Smooth muscle cell (in vitro differentiated cells): Measurements from ENCODE around the gene UQCRC1. TPM values are rescaled to one million over a fixed set of nuclear protein-coding genes. Genes with fewer than 3 reads are reported as not detected.

Source experiments
- DNase-seq: peaks from one replicate; lab custom pipeline; 2025; ENCODE audit not compliant: unreplicated experiment; lab: John Stamatoyannopoulos, UW
- H2AFZ ChIP-seq: fragments of 200-600 bp; sonication (generic); 2 replicates; pipeline ENCODE4 v1.6.0; 2016; ENCODE audit warnings: antibody characterized with exemption, low read depth, mild to moderate bottlenecking
- H3F3A ChIP-seq: fragments of 200-600 bp; sonication (generic); 2 replicates; pipeline ENCODE4 v1.6.0; 2017; ENCODE audit warnings: antibody characterized with exemption, low read depth
- H3K27ac ChIP-seq: fragments of 200-600 bp; sonication (generic); 2 replicates; pipeline ENCODE4 v1.5.1; 2016; ENCODE audit warnings: low read depth, mild to moderate bottlenecking
- H3K27me3 ChIP-seq: fragments of 200-600 bp; sonication (generic); 2 replicates; pipeline ENCODE4 v1.6.1; 2016; ENCODE audit warnings: low read depth, mild to moderate bottlenecking
- H3K36me3 ChIP-seq: fragments of 200-600 bp; sonication (generic); 2 replicates; pipeline ENCODE4 v1.5.1; 2016; ENCODE audit warnings: low read depth
- H3K4me1 ChIP-seq: fragments of 200-600 bp; sonication (generic); 2 replicates; pipeline ENCODE4 v1.5.1; 2016; ENCODE audit warnings: low read depth
- H3K4me2 ChIP-seq: fragments of 200-600 bp; sonication (generic); 2 replicates; pipeline ENCODE4 v1.6.0; 2016; ENCODE audit warnings: mild to moderate bottlenecking
- H3K4me3 ChIP-seq: fragments of 200-600 bp; sonication (generic); 2 replicates; pipeline ENCODE4 v1.5.1; 2016; ENCODE audit warnings: mild to moderate bottlenecking
- H3K79me2 ChIP-seq: fragments of 200-600 bp; sonication (generic); 2 replicates; pipeline ENCODE4 v1.6.0; 2016; ENCODE audit warnings: low read depth, mild to moderate bottlenecking
- H3K9ac ChIP-seq: fragments of 200-600 bp; sonication (generic); 2 replicates; pipeline ENCODE4 v1.6.0; 2016; ENCODE audit warnings: low read depth
- H3K9me3 ChIP-seq: fragments of 200-600 bp; sonication (generic); replicated peaks from 2 replicates; pipeline ENCODE4 v1.5.1; 2016; ENCODE audit warnings: low read depth
- H4K20me1 ChIP-seq: fragments of 200-600 bp; sonication (generic); 2 replicates; pipeline ENCODE4 v1.6.0; 2016; ENCODE audit warnings: low read depth
- WGBS: methylation state at CpG from one replicate; pipeline ENCODE4 v1.1.7; 2016; ENCODE audit warnings: low lambda C conversion rate; 5-methylcytosine and 5-hydroxymethylcytosine counted together
- polyA plus RNA-seq: library from polyadenylated mRNA; unstranded; fragments of >200 nt; fragmentation: Nextera tagmentation; extraction: Ambion mirVana; gene quantifications from 2 replicates; pipeline ENCODE4 v1.2.1, GENCODE V29; 2016
- total RNA-seq: library from RNA; depleted of rRNA; stranded (reverse); fragments of >200 nt; gene quantifications from 2 replicates; pipeline ENCODE4 v1.2.3, GENCODE V29; 2014
- TF ChIP-seq, protein P1 (sequence below): fragments of 200-600 bp; sonication (generic); IDR thresholded peaks from 2 replicates; pipeline ENCODE4 v1.5.1; 2017; ENCODE audit warnings: borderline replicate concordance, mild to moderate bottlenecking, antibody characterized with exemption; ENCODE audit not compliant: insufficient read depth, poor library complexity, severe bottlenecking

The UQCRC1 gene
- total and polyA plus RNA-seq, 2 experiments from 2014 or later: 206 to 425 TPM

DNA sequence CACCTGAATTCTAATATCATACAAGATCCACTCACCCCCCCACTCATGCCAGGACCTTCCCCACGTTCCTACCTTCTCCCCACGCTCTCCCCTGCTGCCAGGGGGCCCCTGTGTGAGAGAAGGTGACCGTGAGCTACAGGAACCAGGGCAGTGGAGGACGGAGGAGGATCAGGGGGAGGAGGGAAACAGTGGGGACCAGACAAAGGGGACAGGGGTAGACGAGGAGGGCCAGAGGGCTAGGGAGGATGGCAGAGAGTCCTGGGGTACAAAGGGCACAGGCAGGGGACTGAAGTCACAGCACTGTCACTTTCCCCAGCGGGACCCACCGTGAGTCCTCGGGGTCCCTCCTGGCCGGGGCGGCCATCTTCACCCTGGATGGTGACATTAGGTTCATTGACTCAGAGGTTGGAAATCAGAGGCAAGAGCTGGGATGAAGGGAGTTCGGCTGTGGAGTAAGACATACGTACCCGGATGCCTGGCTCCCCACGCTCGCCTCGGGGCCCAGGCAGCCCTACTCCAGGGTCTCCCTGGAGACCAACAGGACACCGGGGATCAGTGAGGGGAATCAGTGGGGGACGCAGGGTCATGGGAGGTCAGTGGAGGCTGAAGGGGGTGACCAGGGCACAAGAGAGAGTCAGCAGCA is 39.5 kb downstream of the UQCRC1 start:
- Histone ChIP-seq H2AFZ (no peak overlapping the region), H3K36me3 (no peaks in the 10 kb centered on the region), H3K79me2 (no peaks in the 10 kb centered on the region), H3K27me3 (no peaks in the 10 kb centered on the region), H3K4me3 (no peak overlapping the region), H3K4me1 (no peaks in the 10 kb centered on the region), H3K9me3 (no peaks in the 10 kb centered on the region), H3F3A (peaks cover 5% of the 10 kb centered on the region), H3K27ac (no peak overlapping the region), H3K9ac (no peak overlapping the region), H3K4me2 (no peak overlapping the region), H4K20me1 (no peaks in the 10 kb centered on the region)
- no peak for DNase-seq
- TF ChIP-seq, protein P1, sequence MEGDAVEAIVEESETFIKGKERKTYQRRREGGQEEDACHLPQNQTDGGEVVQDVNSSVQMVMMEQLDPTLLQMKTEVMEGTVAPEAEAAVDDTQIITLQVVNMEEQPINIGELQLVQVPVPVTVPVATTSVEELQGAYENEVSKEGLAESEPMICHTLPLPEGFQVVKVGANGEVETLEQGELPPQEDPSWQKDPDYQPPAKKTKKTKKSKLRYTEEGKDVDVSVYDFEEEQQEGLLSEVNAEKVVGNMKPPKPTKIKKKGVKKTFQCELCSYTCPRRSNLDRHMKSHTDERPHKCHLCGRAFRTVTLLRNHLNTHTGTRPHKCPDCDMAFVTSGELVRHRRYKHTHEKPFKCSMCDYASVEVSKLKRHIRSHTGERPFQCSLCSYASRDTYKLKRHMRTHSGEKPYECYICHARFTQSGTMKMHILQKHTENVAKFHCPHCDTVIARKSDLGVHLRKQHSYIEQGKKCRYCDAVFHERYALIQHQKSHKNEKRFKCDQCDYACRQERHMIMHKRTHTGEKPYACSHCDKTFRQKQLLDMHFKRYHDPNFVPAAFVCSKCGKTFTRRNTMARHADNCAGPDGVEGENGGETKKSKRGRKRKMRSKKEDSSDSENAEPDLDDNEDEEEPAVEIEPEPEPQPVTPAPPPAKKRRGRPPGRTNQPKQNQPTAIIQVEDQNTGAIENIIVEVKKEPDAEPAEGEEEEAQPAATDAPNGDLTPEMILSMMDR: no peak
- WGBS: 95% methylated on average over 17 of the region's 18 CpGs

DNA sequence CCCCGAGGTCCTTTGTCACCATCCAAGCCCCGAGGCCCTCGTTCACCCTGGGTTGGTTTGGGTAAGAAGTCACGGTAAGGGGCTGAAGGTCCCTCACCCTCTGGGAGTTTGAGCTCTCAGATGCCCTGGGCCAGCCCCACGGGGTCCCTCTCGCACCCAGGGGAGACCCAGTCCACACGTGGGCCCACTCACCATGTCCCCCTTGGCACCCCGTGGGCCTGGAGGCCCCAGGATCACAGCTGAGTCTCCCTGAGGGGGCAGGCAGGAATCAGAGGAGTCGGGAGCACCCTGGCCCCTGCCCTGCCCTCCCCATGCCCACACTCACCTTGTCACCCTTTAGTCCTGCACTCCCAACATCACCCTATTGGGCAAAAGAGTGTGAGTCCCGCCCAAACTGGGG is 40.0 kb downstream of the UQCRC1 start:
- no peak overlapping the region for H3K27ac ChIP-seq
- H3K4me3 ChIP-seq: no peak overlapping the region
- no peaks in the 10 kb centered on the region for H3K36me3 ChIP-seq
- H3K27me3 ChIP-seq: no peaks in the 10 kb centered on the region
- WGBS: 93% methylated on average over 10 of the region's 10 CpGs
- H2AFZ ChIP-seq: no peak overlapping the region
- DNase-seq: no peak
- TF ChIP-seq, protein P1: no peak
- H3K79me2 ChIP-seq: no peaks in the 10 kb centered on the region
- no peaks in the 10 kb centered on the region for H4K20me1 ChIP-seq
- no peaks in the 10 kb centered on the region for H3K9me3 ChIP-seq
- H3F3A ChIP-seq: peaks cover 5% of the 10 kb centered on the region
- no peak overlapping the region for H3K4me2 ChIP-seq
- H3K9ac ChIP-seq: no peak overlapping the region
- no peaks in the 10 kb centered on the region for H3K4me1 ChIP-seq

DNA sequence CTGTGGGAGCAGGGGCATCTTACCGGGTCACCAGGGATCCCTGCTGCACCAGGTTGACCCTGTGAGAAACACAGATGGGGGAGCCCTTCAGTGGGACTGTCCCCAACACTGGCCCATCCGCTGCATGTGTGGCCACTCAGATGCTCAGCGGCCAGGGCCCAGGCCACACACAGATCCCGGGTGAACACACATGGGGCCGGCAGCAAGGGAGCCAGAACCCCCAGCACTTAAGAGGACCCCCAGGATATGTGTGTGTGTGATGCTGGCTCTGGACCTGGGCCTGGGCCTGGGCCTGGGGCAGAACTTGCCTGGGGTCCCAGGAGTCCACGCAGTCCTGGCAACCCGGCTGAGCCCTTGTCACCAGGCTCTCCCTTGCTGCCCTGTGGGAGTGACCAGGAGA is 41.0 kb downstream of the UQCRC1 start:
- H3K27me3 ChIP-seq: no peaks in the 10 kb centered on the region
- no peak overlapping the region for H2AFZ ChIP-seq
- TF ChIP-seq, protein P1: no peak
- DNase-seq: no peak
- no peaks in the 10 kb centered on the region for H3K79me2 ChIP-seq
- peaks cover 5% of the 10 kb centered on the region for H3F3A ChIP-seq
- peaks cover 4% of the 10 kb centered on the region for H3K4me1 ChIP-seq
- H3K9ac ChIP-seq: no peak overlapping the region
- no peak overlapping the region for H3K4me3 ChIP-seq
- H3K4me2 ChIP-seq: no peak overlapping the region
- H3K27ac ChIP-seq: no peak overlapping the region
- WGBS: 96% methylated on average over 7 of the region's 7 CpGs
- H3K36me3 ChIP-seq: no peaks in the 10 kb centered on the region
- H3K9me3 ChIP-seq: no peaks in the 10 kb centered on the region
- H4K20me1 ChIP-seq: no peaks in the 10 kb centered on the region

DNA sequence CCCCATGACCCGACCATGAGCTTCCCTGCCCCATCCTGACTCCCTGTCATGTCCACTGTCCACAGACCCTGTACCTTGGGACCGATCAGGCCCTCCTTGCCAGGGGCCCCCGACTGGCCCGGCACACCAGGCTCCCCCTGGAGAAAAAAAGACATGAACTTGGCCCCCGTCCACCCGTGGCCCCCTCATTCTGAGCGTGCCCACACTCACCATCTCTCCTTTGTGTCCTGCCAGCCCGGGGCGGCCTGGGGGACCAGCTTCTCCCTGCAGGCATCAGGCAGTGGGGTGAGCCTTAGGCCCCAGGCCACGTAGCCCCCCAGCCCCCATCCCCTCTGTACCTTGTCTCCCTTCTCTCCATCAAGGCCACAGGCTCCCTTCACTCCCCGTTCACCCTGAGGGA is 41.9 kb downstream of the UQCRC1 start:
- H3K27me3 ChIP-seq: no peaks in the 10 kb centered on the region
- no peak for DNase-seq
- no peak overlapping the region for H3K4me3 ChIP-seq
- peaks cover 5% of the 10 kb centered on the region for H3F3A ChIP-seq
- no peaks in the 10 kb centered on the region for H3K79me2 ChIP-seq
- H3K4me1 ChIP-seq: peaks cover 12% of the 10 kb centered on the region
- no peaks in the 10 kb centered on the region for H4K20me1 ChIP-seq
- no peak overlapping the region for H3K27ac ChIP-seq
- no peak overlapping the region for H2AFZ ChIP-seq
- no peak overlapping the region for H3K9ac ChIP-seq
- TF ChIP-seq, protein P1: no peak
- no peak overlapping the region for H3K4me2 ChIP-seq
- WGBS: 97% methylated on average over 10 of the region's 11 CpGs
- H3K36me3 ChIP-seq: no peaks in the 10 kb centered on the region
- no peaks in the 10 kb centered on the region for H3K9me3 ChIP-seq
